ENCODE measurements around the gene NCOA5. TPM values are rescaled to one million over a fixed set of nuclear protein-coding genes. Genes with fewer than 3 reads are reported as not detected.

Gene NCOA5
- total and polyA plus RNA-seq, 10 of the 15 experiments (the other 5 are each of a cell fraction or from before 2014, with no cell fraction given): 7.7 to 38.1 (median 30.1) TPM

DNA sequence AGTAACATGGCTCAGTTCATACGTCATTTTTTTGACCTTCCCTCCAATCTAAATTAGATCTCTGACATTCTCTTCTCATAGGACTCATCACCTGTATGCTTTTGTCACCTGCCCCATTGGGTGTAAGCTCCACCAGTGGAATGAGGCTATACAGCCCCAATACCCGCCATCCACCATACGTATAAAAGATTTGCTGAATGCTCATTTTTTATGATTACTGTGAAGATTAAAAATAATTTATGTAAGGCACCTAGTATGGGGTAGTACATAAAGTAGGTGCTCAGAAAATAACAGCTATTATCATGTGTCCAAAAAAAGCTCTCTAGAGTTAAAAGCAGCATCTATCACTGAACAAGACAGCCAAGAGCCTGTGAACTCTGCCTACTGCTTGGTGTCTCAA is 24.1 kb downstream of the NCOA5 start:
- in situ Hi-C loops (cut with MboI): no loop called here
- CTCF ChIA-PET: interaction anchor here (0.8 to 1.6 kb wide), 4 partner anchors 15 to 51 kb away, joined by 3 to 6 read pairs (median 4); no protein-coding TSS in a partner anchor
- TF ChIP-seq MEF2A (IDR thresholded peaks at IDR 0.05; ENCODE audit: insufficient read depth, low read depth, low read length) (no peak), STAT1 (conservative IDR thresholded peaks at IDR 0.05) (no peak), NR2F1 (conservative IDR thresholded peaks at IDR 0.05) (no peak), PAX5 (IDR thresholded peaks at IDR 0.05; ENCODE audit: borderline replicate concordance, low read depth, low read length) (no peak), FOS (IDR thresholded peaks at IDR 0.05; ENCODE audit: borderline replicate concordance, extremely low read depth, insufficient read length) (no peak), MEF2B (IDR thresholded peaks at IDR 0.05; ENCODE audit: partially characterized antibody, poor library complexity, severe bottlenecking) (no peak)
- TF ChIP-seq, protein P1, sequence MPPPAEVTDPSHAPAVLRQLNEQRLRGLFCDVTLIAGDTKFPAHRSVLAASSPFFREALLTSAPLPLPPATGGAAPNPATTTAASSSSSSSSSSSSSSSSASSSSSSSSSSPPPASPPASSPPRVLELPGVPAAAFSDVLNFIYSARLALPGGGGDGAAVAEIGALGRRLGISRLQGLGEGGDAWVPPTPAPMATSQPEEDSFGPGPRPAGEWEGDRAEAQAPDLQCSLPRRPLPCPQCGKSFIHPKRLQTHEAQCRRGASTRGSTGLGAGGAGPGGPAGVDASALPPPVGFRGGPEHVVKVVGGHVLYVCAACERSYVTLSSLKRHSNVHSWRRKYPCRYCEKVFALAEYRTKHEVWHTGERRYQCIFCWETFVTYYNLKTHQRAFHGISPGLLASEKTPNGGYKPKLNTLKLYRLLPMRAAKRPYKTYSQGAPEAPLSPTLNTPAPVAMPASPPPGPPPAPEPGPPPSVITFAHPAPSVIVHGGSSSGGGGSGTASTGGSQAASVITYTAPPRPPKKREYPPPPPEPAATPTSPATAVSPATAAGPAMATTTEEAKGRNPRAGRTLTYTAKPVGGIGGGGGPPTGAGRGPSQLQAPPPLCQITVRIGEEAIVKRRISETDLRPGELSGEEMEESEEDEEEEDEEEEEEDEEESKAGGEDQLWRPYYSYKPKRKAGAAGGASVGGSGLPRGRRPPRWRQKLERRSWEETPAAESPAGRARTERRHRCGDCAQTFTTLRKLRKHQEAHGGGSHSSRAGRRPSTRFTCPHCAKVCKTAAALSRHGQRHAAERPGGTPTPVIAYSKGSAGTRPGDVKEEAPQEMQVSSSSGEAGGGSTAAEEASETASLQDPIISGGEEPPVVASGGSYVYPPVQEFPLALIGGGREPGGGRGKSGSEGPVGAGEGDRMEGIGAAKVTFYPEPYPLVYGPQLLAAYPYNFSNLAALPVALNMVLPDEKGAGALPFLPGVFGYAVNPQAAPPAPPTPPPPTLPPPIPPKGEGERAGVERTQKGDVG (CRISPR knock-in tag; IDR thresholded peaks at IDR 0.05): no peak
- TF ChIP-seq, protein P2, sequence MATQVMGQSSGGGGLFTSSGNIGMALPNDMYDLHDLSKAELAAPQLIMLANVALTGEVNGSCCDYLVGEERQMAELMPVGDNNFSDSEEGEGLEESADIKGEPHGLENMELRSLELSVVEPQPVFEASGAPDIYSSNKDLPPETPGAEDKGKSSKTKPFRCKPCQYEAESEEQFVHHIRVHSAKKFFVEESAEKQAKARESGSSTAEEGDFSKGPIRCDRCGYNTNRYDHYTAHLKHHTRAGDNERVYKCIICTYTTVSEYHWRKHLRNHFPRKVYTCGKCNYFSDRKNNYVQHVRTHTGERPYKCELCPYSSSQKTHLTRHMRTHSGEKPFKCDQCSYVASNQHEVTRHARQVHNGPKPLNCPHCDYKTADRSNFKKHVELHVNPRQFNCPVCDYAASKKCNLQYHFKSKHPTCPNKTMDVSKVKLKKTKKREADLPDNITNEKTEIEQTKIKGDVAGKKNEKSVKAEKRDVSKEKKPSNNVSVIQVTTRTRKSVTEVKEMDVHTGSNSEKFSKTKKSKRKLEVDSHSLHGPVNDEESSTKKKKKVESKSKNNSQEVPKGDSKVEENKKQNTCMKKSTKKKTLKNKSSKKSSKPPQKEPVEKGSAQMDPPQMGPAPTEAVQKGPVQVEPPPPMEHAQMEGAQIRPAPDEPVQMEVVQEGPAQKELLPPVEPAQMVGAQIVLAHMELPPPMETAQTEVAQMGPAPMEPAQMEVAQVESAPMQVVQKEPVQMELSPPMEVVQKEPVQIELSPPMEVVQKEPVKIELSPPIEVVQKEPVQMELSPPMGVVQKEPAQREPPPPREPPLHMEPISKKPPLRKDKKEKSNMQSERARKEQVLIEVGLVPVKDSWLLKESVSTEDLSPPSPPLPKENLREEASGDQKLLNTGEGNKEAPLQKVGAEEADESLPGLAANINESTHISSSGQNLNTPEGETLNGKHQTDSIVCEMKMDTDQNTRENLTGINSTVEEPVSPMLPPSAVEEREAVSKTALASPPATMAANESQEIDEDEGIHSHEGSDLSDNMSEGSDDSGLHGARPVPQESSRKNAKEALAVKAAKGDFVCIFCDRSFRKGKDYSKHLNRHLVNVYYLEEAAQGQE (IDR thresholded peaks at IDR 0.05; ENCODE audit: low read depth, low read length): no peak
- TF ChIP-seq, protein P3, sequence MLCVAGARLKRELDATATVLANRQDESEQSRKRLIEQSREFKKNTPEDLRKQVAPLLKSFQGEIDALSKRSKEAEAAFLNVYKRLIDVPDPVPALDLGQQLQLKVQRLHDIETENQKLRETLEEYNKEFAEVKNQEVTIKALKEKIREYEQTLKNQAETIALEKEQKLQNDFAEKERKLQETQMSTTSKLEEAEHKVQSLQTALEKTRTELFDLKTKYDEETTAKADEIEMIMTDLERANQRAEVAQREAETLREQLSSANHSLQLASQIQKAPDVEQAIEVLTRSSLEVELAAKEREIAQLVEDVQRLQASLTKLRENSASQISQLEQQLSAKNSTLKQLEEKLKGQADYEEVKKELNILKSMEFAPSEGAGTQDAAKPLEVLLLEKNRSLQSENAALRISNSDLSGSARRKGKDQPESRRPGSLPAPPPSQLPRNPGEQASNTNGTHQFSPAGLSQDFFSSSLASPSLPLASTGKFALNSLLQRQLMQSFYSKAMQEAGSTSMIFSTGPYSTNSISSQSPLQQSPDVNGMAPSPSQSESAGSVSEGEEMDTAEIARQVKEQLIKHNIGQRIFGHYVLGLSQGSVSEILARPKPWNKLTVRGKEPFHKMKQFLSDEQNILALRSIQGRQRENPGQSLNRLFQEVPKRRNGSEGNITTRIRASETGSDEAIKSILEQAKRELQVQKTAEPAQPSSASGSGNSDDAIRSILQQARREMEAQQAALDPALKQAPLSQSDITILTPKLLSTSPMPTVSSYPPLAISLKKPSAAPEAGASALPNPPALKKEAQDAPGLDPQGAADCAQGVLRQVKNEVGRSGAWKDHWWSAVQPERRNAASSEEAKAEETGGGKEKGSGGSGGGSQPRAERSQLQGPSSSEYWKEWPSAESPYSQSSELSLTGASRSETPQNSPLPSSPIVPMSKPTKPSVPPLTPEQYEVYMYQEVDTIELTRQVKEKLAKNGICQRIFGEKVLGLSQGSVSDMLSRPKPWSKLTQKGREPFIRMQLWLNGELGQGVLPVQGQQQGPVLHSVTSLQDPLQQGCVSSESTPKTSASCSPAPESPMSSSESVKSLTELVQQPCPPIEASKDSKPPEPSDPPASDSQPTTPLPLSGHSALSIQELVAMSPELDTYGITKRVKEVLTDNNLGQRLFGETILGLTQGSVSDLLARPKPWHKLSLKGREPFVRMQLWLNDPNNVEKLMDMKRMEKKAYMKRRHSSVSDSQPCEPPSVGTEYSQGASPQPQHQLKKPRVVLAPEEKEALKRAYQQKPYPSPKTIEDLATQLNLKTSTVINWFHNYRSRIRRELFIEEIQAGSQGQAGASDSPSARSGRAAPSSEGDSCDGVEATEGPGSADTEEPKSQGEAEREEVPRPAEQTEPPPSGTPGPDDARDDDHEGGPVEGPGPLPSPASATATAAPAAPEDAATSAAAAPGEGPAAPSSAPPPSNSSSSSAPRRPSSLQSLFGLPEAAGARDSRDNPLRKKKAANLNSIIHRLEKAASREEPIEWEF (IDR thresholded peaks at IDR 0.05; ENCODE audit: insufficient replicate concordance, low read depth, low read length): no peak

More for the DNA sequence above, 24.1 kb downstream of the NCOA5 start:
- RAD21 ChIA-PET (ENCODE audit: unreplicated experiment): no interaction called here
- 99% methylated on average over 3 of the region's 3 CpGs for WGBS (ENCODE audit: insufficient coverage, insufficient replicate concordance, low lambda C conversion rate, missing lambda C conversion rate)
- no TSS peak for BruUV-seq (replicated peaks)
- Histone ChIP-seq H3K36me3 (ENCODE audit: control insufficient read depth in 2 of 2, insufficient read depth in 2 of 2, low read length in 1 of 2) (peaks cover 13 to 66% of the 10 kb centered on the region in 2 experiments), H2AFZ (ENCODE audit: control insufficient read depth, low read depth, low read length) (no peak overlapping the region), H3K27ac (ENCODE audit: control insufficient read depth, insufficient read depth) (no peak overlapping the region), H3K9ac (ENCODE audit: control insufficient read depth, insufficient read depth, low read length) (no peak overlapping the region), H3K79me2 (ENCODE audit: control insufficient read depth, insufficient read depth, low read length) (no peaks in the 10 kb centered on the region), H3K9me3 (replicated peaks; ENCODE audit: control insufficient read depth, insufficient read depth, low read length) (no peaks in the 10 kb centered on the region), H3K4me1 (ENCODE audit: control insufficient read depth, insufficient read depth, low read length) (peaks cover 18% of the 10 kb centered on the region; the same call in 1 of the 2 replicates), H3K4me3 (no peak overlapping the region), H3K4me2 (ENCODE audit: control insufficient read depth, insufficient read depth) (no peak overlapping the region), H3K27me3 (replicated peaks in 1 of 2; ENCODE audit: control insufficient read depth in 2 of 2, insufficient read depth in 2 of 2, low read length in 1 of 2) (no peaks in the 10 kb centered on the region), H4K20me1 (ENCODE audit: control insufficient read depth, insufficient read depth) (no peaks in the 10 kb centered on the region)
- POLR2A ChIA-PET: interaction anchor here (1.4 kb wide), 1 partner anchor 14 kb away, joined by 3 read pairs; no protein-coding TSS in a partner anchor
- ATAC-seq (no peak), DNase-seq (ENCODE audit: low read depth, low spot score) (no peak), FAIRE-seq (no peak)
- SMC1A ChIA-PET (ENCODE audit: uncharacterized antibody, unreplicated experiment): no interaction called here
- intact Hi-C loops (cut with micrococcal nuclease; ENCODE audit: unreplicated experiment): no loop called here

Data from GM12878 (cell line).